ENCODE data around the gene MBP.
A peak's percentile ranks its signal among the peaks of the same experiment; 100 is the strongest.

DNA sequence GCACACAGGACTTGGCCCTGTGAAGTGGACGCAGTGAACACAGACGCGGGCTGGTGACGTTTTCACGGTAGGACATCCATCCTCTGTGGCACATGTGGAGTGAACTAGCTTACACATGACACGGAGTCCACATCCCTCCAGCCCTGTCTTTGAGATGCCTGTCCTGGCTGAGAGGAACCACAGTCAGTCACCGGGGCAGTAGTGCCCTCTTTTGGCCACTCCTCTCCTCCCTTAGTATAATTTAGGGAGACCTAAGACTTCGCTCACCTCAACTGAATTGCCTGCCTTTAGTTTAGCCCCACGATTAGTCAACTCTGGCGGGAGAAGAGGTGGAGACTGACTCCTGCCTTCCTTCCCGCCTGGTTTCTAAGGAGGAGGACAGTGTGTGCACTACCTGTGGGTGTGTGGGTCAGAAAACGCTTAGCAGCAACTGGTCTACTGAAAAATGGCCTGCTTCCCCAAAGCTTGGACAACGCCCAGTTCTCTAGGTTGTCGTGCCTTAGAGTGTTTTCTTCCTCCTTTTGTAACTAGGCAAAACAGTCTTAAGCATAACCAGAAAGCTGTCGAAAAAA lies 70.6 kb downstream of the MBP start:
- TF ChIP-seq, protein P1, sequence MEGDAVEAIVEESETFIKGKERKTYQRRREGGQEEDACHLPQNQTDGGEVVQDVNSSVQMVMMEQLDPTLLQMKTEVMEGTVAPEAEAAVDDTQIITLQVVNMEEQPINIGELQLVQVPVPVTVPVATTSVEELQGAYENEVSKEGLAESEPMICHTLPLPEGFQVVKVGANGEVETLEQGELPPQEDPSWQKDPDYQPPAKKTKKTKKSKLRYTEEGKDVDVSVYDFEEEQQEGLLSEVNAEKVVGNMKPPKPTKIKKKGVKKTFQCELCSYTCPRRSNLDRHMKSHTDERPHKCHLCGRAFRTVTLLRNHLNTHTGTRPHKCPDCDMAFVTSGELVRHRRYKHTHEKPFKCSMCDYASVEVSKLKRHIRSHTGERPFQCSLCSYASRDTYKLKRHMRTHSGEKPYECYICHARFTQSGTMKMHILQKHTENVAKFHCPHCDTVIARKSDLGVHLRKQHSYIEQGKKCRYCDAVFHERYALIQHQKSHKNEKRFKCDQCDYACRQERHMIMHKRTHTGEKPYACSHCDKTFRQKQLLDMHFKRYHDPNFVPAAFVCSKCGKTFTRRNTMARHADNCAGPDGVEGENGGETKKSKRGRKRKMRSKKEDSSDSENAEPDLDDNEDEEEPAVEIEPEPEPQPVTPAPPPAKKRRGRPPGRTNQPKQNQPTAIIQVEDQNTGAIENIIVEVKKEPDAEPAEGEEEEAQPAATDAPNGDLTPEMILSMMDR (IDR thresholded peaks at IDR 0.05): peak in 1 of 6 experiments; percentile 26
- no peak for TF ChIP-seq POLR2A (IDR thresholded peaks at IDR 0.05)
